ENCODE measurements around the gene S100P.
"Not testable (repeated sequence)": the region's sequence is repeated elsewhere in the genome, so short reads cannot be mapped to it uniquely, and the experiment has no call there.

S100P gene

GRCh38 chr4:6724421-6725111 lies 30.9 kb downstream of the S100P start:
- Histone ChIP-seq H3K27ac (no peak overlapping the region), H2AFZ (ENCODE audit: low read depth) (no peak overlapping the region), H3K4me1 (ENCODE audit: low read depth, poor library complexity, severe bottlenecking) (peaks cover 12% of the 10 kb centered on the region)

GRCh38 chr4:6725427-6725961 lies 31.8 kb downstream of the S100P start:
- H3K27ac ChIP-seq; H3K27me3 ChIP-seq (ENCODE audit: insufficient read depth, low read depth); H3K79me2 ChIP-seq (ENCODE audit: insufficient read depth, low read depth); H4K20me1 ChIP-seq (ENCODE audit: insufficient read depth); H3K9ac ChIP-seq; H3K4me3 ChIP-seq (IDR thresholded peaks at IDR 0.05; ENCODE audit: insufficient read depth, low read depth, low read length); H3K36me3 ChIP-seq (ENCODE audit: insufficient read depth); H3K4me2 ChIP-seq; H3K4me1 ChIP-seq (ENCODE audit: low read depth, poor library complexity, severe bottlenecking); H2AFZ ChIP-seq (ENCODE audit: low read depth): not testable (repeated sequence)

More at GRCh38 chr4:6724421-6725111, 30.9 kb downstream of the S100P start:
- Histone ChIP-seq H3K27me3 (ENCODE audit: insufficient read depth, low read depth) (no peaks in the 10 kb centered on the region), H3K36me3 (ENCODE audit: insufficient read depth) (no peaks in the 10 kb centered on the region), H3K79me2 (ENCODE audit: insufficient read depth, low read depth) (no peaks in the 10 kb centered on the region), H3K4me3 (IDR thresholded peaks at IDR 0.05; ENCODE audit: insufficient read depth, low read depth, low read length) (no peak overlapping the region), H4K20me1 (ENCODE audit: insufficient read depth) (no peaks in the 10 kb centered on the region), H3K4me2 (no peak overlapping the region), H3K9ac (no peak overlapping the region)
- no peak for TF ChIP-seq CTCF (conservative IDR thresholded peaks at IDR 0.05; ENCODE audit: low read depth, low read length)

- Histone ChIP-seq H3K27ac (no peak overlapping the region), H2AFZ (ENCODE audit: low read depth) (no peak overlapping the region), H3K36me3 (ENCODE audit: insufficient read depth) (no peaks in the 10 kb centered on the region), H4K20me1 (ENCODE audit: insufficient read depth) (no peaks in the 10 kb centered on the region), H3K27me3 (ENCODE audit: insufficient read depth, low read depth) (no peaks in the 10 kb centered on the region), H3K9ac (no peak overlapping the region), H3K4me1 (ENCODE audit: low read depth, poor library complexity, severe bottlenecking) (no peaks in the 10 kb centered on the region), H3K4me3 (IDR thresholded peaks at IDR 0.05; ENCODE audit: insufficient read depth, low read depth, low read length) (no peak overlapping the region), H3K4me2 (no peak overlapping the region), H3K79me2 (ENCODE audit: insufficient read depth, low read depth) (no peaks in the 10 kb centered on the region)
- no peak for TF ChIP-seq CTCF (conservative IDR thresholded peaks at IDR 0.05; ENCODE audit: low read depth, low read length)
Measured at GRCh38 chr4:6727081-6727942, 33.6 kb downstream of the S100P start.

GRCh38 chr4:6727943-6728250 lies 34.2 kb downstream of the S100P start:
- Histone ChIP-seq H3K4me2 (no peak overlapping the region), H4K20me1 (ENCODE audit: insufficient read depth) (no peaks in the 10 kb centered on the region), H3K4me3 (IDR thresholded peaks at IDR 0.05; ENCODE audit: insufficient read depth, low read depth, low read length) (no peak overlapping the region), H3K4me1 (ENCODE audit: low read depth, poor library complexity, severe bottlenecking) (no peaks in the 10 kb centered on the region), H2AFZ (ENCODE audit: low read depth) (no peak overlapping the region), H3K9ac (no peak overlapping the region), H3K36me3 (ENCODE audit: insufficient read depth) (no peaks in the 10 kb centered on the region), H3K79me2 (ENCODE audit: insufficient read depth, low read depth) (no peaks in the 10 kb centered on the region), H3K27ac (no peak overlapping the region), H3K27me3 (ENCODE audit: insufficient read depth, low read depth) (no peaks in the 10 kb centered on the region)
- no peak for TF ChIP-seq CTCF (conservative IDR thresholded peaks at IDR 0.05; ENCODE audit: low read depth, low read length)
